IPS-18a (cell line): ENCODE results near the gene AVEN.

ENCODE experiments used
- H3K27ac ChIP-seq: one replicate; pipeline ENCODE4 v1.5.1; 2013; ENCODE audit warnings: low read length
- H3K27me3 ChIP-seq: one replicate; pipeline ENCODE4 v1.6.1; 2013; ENCODE audit warnings: mild to moderate bottlenecking, low read length; ENCODE audit not compliant: control insufficient read depth, insufficient read depth
- H3K36me3 ChIP-seq: one replicate; pipeline ENCODE4 v1.6.1; 2013; ENCODE audit warnings: low read depth, low read length; ENCODE audit not compliant: control insufficient read depth
- H3K4me1 ChIP-seq: one replicate; pipeline ENCODE4 v1.6.1; 2013; ENCODE audit warnings: low read depth, low read length; ENCODE audit not compliant: control insufficient read depth
- H3K4me3 ChIP-seq: one replicate; pipeline ENCODE4 v1.5.1; 2013; ENCODE audit warnings: low read length
- H3K9ac ChIP-seq: one replicate; pipeline ENCODE4 v1.6.1; 2013; ENCODE audit warnings: mild to moderate bottlenecking, low read length, moderate library complexity
- H3K9me3 ChIP-seq: one replicate; pipeline ENCODE4 v1.6.1; 2013; ENCODE audit warnings: low read depth, low read length; ENCODE audit not compliant: control insufficient read depth

The AVEN gene

DNA sequence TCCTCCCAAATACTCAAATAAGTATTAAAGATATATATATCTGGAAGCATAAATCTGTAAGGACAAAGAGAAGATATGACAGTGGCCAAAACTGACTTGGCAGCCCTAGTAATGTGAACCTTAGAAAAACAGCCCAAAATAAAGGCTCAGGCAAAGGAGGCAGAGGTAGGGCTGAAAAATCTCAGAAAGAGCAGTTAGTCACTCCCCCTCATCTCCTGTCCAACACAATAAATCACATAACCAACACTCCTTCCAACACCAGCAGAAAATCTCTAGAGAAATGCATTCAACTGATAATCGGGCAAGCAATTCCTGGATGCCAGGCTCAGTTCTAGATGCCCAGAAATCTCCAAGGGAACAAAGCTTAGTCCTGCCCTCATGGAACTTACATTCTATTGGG, 92.9 kb downstream of the AVEN start:
- H3K9me3 ChIP-seq, result no peaks in the 10 kb centered on the region
- H3K9ac ChIP-seq, result no peak overlapping the region
- H3K4me3 ChIP-seq, result no peak overlapping the region
- H3K4me1 ChIP-seq, result no peaks in the 10 kb centered on the region
- no peaks in the 10 kb centered on the region for H3K36me3 ChIP-seq
- no peak overlapping the region for H3K27ac ChIP-seq
- no peaks in the 10 kb centered on the region for H3K27me3 ChIP-seq

DNA sequence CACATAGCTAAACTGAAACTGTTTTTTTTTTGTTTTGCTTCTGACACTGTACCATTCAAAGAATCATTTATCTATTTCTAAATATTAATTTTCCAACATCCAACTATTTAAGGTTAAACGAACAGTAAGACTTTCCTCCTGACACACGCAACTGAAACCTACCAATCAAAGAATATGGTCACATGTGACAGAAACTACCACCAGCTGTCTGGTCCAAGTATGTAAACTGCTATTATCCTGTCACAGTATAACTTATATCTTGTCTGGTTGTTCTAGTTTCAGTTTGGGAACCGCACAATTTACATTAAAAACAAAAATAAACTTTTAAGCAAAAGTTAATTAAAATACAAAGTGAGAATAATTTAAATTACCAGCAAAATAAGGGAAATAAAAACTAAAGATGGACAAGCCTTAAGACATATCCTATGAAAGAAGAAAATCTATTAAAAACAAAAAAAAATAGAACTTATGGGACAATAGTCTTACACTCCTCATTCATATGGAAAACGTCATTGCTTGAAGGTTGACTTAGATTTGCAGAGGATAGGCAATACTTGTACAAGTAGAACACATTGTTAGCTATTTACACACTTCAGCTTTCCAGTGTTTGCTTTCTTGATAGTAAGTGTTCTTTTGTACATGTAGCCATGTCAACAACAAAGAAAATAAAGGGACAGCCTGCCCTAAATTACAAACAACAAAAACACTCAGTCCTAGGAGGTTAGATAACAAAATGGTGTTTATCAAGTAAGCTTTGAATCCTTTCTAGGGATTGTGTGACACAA, 97.5 kb downstream of the AVEN start:
- no peak overlapping the region for H3K9ac ChIP-seq
- no peak overlapping the region for H3K4me3 ChIP-seq
- H3K9me3 ChIP-seq, result no peaks in the 10 kb centered on the region
- no peaks in the 10 kb centered on the region for H3K36me3 ChIP-seq
- no peaks in the 10 kb centered on the region for H3K27me3 ChIP-seq
- no peaks in the 10 kb centered on the region for H3K4me1 ChIP-seq
- no peak overlapping the region for H3K27ac ChIP-seq

DNA sequence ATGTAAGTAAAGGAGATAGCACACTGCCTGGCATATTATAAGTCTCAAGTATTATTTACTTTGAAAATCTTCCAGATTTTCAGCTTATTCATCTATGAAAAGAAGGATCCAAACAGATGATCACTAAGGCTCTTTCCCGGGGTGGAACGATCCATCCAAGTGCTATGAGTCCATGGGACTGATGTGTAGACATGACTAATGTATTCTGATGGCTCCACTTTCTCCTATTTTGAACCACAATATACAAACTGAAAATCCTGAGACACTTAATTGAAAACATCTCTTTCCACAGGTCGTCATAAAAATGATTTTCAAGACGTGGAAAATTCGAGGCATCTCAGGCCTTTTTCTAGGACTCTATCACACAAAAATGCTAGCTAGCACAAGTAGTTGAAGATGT, 104.1 kb downstream of the AVEN start:
- H3K9me3 ChIP-seq, result no peaks in the 10 kb centered on the region
- no peaks in the 10 kb centered on the region for H3K27me3 ChIP-seq

DNA sequence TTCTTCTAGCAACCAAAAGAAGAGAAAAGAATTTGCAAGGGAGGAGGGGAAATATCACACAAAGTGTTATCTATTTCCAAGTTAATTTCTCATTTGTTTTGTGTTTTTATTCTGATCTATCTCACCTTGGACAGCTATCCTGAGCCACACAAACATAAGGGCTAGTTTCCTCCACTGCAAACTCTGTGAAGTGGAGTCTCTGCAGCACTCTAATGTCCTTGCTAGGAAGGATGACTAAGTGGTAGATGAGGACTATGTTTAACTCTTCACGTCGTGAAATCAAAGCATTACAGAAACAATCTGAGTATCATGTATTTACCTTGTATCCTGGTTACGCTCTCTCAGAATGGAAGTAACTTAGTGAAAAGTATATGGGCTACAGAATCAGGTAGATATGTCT, 104.6 kb downstream of the AVEN start:
- Histone ChIP-seq H3K36me3 (no peaks in the 10 kb centered on the region), H3K9ac (no peak overlapping the region), H3K4me3 (no peak overlapping the region), H3K4me1 (no peaks in the 10 kb centered on the region), H3K27me3 (no peaks in the 10 kb centered on the region), H3K9me3 (no peaks in the 10 kb centered on the region), H3K27ac (no peak overlapping the region)

More for the DNA sequence above, 104.1 kb downstream of the AVEN start:
- no peak overlapping the region for H3K27ac ChIP-seq
- H3K9ac ChIP-seq, result no peak overlapping the region
- H3K36me3 ChIP-seq, result no peaks in the 10 kb centered on the region
- no peak overlapping the region for H3K4me3 ChIP-seq
- no peaks in the 10 kb centered on the region for H3K4me1 ChIP-seq

DNA sequence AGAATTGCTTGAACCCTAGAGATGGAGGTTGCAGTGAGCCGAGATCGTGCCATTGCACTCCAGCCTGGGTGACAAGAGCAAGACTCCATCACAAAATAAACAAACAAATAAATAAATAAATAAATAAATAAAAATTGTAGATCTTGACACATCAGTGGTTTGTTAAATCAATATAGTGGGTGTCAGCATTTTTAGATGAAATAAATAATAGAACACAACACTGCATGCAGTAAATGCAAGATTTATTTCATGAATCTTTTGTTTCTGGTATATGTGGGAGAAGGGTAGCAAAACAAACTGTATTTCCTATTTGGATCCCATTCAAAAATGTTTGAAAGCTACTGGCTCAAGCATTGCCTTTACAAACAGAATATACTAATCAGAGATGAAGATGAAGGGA, 106.3 kb downstream of the AVEN start:
- Histone ChIP-seq H3K27me3 (no peaks in the 10 kb centered on the region), H3K9me3 (no peaks in the 10 kb centered on the region), H3K4me3 (no peak overlapping the region), H3K4me1 (no peaks in the 10 kb centered on the region), H3K9ac (no peak overlapping the region), H3K36me3 (no peaks in the 10 kb centered on the region), H3K27ac (no peak overlapping the region)

DNA sequence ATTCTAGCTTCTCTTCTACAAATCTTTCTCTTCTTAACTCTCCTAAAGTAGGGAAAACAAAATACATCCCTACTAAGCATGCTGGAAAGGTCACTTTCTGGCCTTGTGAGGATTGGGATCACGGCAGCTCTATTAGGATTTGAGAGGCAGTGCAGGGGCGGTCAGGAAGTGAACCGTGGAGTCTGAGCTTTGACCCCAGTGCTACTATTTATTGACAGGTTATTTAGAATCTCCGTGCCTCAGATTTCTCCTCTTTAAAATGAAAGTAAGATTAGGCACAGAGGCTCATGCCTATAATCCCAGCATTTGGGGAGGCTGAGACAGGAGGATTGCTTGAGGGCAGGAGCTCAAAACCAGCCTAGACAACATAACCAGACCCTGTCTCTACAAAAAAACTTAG, 112.7 kb downstream of the AVEN start:
- Histone ChIP-seq H3K36me3 (no peaks in the 10 kb centered on the region), H3K9ac (no peak overlapping the region), H3K27me3 (no peaks in the 10 kb centered on the region), H3K4me3 (no peak overlapping the region), H3K9me3 (no peaks in the 10 kb centered on the region), H3K27ac (no peak overlapping the region), H3K4me1 (no peaks in the 10 kb centered on the region)

DNA sequence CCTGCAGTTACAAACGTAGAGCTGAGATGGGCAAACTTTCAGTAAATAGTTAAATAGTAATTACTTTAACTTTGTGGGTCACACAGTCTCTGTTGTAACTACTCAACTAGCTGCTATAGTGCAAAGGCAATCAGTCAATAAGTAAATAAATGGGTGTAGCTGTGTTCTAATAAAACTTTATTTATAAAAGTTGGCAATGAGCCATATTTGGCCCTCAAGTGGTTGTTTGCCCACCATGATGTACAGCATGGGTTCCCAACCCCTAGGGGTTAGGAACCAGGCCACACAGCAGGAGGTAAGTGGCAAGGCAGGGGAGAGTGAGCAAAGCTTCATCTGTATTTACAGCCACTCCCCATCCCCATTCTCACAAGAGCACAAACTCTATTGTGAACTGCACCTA, 115.6 kb downstream of the AVEN start:
- no peak overlapping the region for H3K4me3 ChIP-seq
- no peak overlapping the region for H3K9ac ChIP-seq
- H3K4me1 ChIP-seq, result no peaks in the 10 kb centered on the region
- H3K27me3 ChIP-seq, result no peaks in the 10 kb centered on the region
- no peaks in the 10 kb centered on the region for H3K36me3 ChIP-seq
- H3K9me3 ChIP-seq, result no peaks in the 10 kb centered on the region
- no peak overlapping the region for H3K27ac ChIP-seq

DNA sequence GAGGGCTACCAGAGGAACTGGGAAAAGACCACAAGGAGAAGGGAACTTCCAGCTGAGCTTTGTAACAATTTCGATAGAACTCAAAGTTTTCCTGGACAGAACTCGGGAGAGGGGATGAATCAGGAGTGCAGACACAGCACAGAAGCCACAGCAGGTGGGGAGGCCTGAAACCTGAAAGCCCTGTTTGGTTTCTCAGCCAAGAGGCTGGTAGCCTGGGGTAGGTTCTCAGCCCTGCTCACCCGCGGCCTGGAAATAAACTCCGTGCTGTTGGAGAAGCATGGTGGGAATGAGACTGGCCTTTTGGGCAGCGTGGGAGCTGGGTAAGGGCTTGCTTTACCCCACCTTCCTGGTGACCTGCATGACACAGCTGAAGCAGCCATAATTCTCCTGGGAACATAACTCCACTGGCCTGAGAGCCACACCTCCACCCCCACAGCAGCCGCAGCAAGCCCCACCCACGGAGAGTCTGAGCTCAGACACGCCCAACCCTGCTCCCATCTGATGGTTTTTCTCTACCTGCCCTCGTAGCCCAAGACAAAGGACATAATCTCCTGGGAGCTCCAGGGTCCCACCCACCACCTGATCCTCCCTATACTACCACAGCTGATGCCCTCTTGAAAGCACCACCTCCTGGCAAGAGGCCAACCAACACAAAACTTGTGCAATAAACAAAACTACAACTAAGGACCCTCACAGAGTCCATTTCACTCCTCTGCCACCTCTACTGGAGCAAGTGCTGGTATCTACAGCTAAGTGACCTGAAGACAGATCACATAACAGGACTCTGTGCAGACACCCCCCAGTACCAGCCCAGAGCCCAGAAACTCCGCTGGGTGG, 123.2 kb downstream of the AVEN start:
- Histone ChIP-seq H3K27me3 (no peaks in the 10 kb centered on the region), H3K9ac (no peak overlapping the region), H3K4me1 (peaks cover 9% of the 10 kb centered on the region), H3K27ac (no peak overlapping the region), H3K36me3 (no peaks in the 10 kb centered on the region), H3K4me3 (no peak overlapping the region), H3K9me3 (no peaks in the 10 kb centered on the region)

DNA sequence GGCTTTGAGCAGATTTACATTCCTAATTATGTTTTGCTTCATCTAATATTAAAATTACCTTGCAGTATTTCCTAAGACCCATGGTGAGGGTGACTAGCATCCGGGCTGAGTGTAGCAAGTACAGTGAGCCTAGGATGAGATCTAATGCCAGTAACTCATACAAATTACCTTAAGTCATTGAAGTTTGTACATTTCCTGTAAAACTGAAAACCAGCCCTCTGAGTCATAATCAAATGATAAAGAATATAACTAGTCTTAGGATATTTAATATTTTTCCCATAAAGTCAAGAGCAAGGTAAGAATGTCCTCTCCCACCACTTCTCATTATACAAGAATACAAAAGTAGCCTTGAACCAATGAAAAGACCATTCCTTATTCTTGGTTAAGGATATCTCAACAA, 125.5 kb downstream of the AVEN start:
- no peak overlapping the region for H3K4me3 ChIP-seq
- peaks cover 15% of the 10 kb centered on the region for H3K4me1 ChIP-seq
- no peaks in the 10 kb centered on the region for H3K36me3 ChIP-seq
- H3K9ac ChIP-seq, result no peak overlapping the region
- H3K27ac ChIP-seq, result no peak overlapping the region
- H3K9me3 ChIP-seq, result no peaks in the 10 kb centered on the region
- no peaks in the 10 kb centered on the region for H3K27me3 ChIP-seq

DNA sequence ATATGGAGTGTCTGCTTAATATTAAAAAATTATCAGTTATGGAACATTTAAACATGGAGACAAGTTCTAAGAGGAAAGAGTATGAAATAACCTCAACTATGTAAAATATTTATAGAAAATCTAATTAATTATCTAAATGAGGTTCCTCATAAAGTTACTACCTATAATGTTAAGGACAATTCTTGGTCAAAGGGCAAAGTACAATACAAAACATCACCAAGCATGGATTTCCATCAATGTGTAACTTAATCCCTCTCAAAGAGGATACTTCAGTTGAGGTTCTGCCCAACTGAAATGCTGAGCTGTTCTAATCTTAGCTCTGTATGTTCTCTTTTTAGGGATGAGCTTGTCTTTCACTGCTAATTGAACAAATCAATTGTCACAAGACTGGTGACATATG, 126.7 kb downstream of the AVEN start:
- H3K9me3 ChIP-seq, result no peaks in the 10 kb centered on the region
- H3K4me3 ChIP-seq, result no peak overlapping the region
- peaks cover 17% of the 10 kb centered on the region for H3K4me1 ChIP-seq
- no peak overlapping the region for H3K9ac ChIP-seq
- no peaks in the 10 kb centered on the region for H3K27me3 ChIP-seq
- no peaks in the 10 kb centered on the region for H3K36me3 ChIP-seq
- H3K27ac ChIP-seq, result no peak overlapping the region

DNA sequence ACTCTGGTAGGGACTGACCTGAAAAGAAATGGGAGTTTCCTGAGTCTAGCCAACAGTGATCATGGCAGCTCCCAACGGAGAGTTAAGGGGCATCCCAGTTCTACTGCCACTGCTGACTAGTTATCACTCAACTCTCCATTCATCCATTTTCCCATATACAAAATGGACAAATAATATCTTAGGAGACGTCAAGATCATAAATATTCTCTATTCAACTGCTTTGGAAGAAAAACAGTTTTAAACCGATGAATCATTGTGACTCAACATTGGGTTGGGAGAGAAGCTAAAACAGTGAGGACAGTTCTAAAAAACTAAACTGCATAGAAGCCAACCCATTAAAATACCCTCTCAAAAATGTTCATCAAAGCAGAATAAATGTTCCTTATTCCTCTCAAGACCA, 128.3 kb downstream of the AVEN start:
- H3K27ac ChIP-seq, result no peak overlapping the region
- no peaks in the 10 kb centered on the region for H3K9me3 ChIP-seq
- H3K27me3 ChIP-seq, result no peaks in the 10 kb centered on the region
- H3K4me1 ChIP-seq, result peaks cover 14% of the 10 kb centered on the region
- no peak overlapping the region for H3K9ac ChIP-seq
- H3K4me3 ChIP-seq, result no peak overlapping the region
- H3K36me3 ChIP-seq, result no peaks in the 10 kb centered on the region

DNA sequence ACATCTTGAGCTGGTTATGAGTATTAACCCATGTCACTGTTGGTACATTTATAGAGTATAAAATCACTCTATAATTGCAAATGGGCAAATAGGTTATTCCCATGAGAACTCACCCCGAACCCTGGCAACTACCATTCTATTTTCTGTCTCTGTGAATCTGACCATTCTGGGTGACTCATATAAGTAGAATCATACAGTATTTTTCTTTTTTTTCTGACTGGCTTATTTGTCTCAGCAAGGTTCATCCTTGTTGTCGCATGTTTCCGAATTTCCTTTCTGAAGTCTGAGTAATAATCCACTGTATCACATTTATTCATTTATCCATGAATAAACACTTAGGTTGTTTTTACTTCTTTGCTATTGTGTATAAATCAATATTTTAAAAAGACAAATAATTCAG, 130.6 kb downstream of the AVEN start:
- Histone ChIP-seq H3K9ac (no peak overlapping the region), H3K27ac (no peak overlapping the region), H3K27me3 (no peaks in the 10 kb centered on the region), H3K36me3 (no peaks in the 10 kb centered on the region), H3K9me3 (no peaks in the 10 kb centered on the region), H3K4me1 (peaks cover 8% of the 10 kb centered on the region), H3K4me3 (no peak overlapping the region)
